ENCODE measurements around the gene SMURF2. TPM values are rescaled to one million over a fixed set of nuclear protein-coding genes. Genes with fewer than 3 reads are reported as not detected.

Gene SMURF2
- total and polyA plus RNA-seq, 10 of the 15 experiments (the other 5 are each of a cell fraction or from before 2014, with no cell fraction given), result 2.8 to 13.4 (median 7.5) TPM

DNA sequence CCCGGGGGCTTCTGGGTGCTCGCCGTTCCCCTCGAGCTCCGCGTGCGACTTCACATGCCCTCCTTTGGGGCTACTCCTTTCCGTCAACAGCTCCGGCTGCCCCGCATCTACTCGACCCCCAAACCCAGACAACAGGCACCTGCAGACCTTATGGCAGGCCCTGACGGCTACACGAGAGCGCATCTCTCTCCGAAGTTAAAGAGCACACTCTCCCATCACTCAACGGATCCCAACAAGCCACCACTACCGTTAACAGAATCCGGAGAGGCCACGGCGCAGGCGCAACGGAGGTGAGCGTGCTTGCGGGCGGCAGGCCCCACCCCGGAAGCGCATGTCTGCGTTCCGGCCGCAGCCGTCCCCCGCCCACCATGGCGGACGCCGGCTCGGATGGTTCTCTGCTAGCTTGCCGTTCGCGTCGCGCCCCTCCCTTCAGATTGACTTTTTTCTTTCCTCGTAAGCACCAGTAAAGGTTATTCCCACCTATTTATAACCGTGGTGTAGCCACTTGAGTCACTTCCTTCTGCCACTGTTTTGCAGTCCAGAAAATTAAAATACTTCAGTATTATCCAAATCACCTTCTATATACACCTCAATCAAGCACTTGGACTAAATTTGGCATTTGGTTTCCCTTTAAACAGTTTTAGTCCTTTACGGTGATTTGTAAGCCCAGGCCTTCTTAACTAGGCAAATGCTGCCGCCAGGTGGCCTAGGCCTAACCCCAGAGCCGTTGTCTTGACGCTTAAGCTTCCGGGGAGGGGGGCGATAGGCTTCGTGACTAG lies 165.1 kb downstream of the SMURF2 start, which contains the start of gene POLG2 (continued):
- no peak for TF ChIP-seq RELA (IDR thresholded peaks at IDR 0.05; ENCODE audit: borderline replicate concordance, partially characterized antibody)
- TF ChIP-seq ZNF384 (IDR thresholded peaks at IDR 0.05; ENCODE audit: borderline replicate concordance, low read depth, low read length), result no peak
- TF ChIP-seq, protein P1, sequence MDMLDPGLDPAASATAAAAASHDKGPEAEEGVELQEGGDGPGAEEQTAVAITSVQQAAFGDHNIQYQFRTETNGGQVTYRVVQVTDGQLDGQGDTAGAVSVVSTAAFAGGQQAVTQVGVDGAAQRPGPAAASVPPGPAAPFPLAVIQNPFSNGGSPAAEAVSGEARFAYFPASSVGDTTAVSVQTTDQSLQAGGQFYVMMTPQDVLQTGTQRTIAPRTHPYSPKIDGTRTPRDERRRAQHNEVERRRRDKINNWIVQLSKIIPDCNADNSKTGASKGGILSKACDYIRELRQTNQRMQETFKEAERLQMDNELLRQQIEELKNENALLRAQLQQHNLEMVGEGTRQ (IDR thresholded peaks at IDR 0.05; ENCODE audit: borderline replicate concordance, low read depth, low read length), result no peak

DNA sequence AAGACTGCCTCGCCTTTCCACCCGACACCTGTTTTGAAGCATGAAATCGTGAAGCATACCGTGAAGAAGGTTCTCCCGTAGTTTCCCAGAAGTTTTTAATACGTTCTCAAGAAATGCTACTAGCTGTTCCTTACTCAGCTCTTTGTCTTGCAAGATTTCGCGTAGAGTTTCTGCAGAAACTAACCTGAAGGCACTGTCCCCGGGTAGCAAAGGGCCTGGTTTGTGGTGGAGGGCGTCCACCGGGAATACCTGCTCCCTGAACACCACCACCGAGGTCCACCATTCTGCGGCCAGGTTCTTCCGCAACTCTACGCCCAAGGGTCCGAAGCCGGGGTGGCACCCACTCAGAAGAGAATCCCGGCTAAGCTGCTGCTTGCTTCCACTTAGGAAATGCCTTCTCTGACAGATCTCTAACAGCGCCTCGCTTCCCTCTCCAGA lies 165.7 kb downstream of the SMURF2 start:
- POLR2A ChIA-PET, result interaction anchor here (0.5 to 2.4 kb wide), 6 partner anchors 9 to 574 kb away, joined by 3 to 64 read pairs (median 6); partner anchors contain the start of genes CEP95 and DDX5
- intact Hi-C loops (cut with micrococcal nuclease; ENCODE audit: unreplicated experiment), result no loop called here
- peak overlapping the region; percentile 88 for H3K4me3 ChIP-seq
- WGBS (ENCODE audit: insufficient coverage, insufficient replicate concordance, low lambda C conversion rate, missing lambda C conversion rate), result under 1% methylated on average over 20 of the region's 20 CpGs
- in situ Hi-C loops (cut with MboI), result no loop called here
- H3K9ac ChIP-seq (ENCODE audit: control insufficient read depth, insufficient read depth, low read length), result peak overlapping the region; percentile 67
- RAD21 ChIA-PET (ENCODE audit: unreplicated experiment), result interaction anchor here (0.7 to 9.9 kb wide), 6 partner anchors 9 to 153 kb away, joined by 3 to 174 read pairs (median 8); partner anchors contain the start of genes CEP95 and DDX5
- H3K27ac ChIP-seq (ENCODE audit: control insufficient read depth, insufficient read depth), result peak overlapping the region; percentile 85
- DNase-seq (ENCODE audit: low read depth, low spot score), result no peak
- H3K9me3 ChIP-seq (replicated peaks; ENCODE audit: control insufficient read depth, insufficient read depth, low read length), result no peaks in the 10 kb centered on the region
- FAIRE-seq, result peak; percentile 7
- peak overlapping the region; percentile 67 for H2AFZ ChIP-seq (ENCODE audit: control insufficient read depth, low read depth, low read length)
- TF ChIP-seq IKZF2 (IDR thresholded peaks at IDR 0.05) (0 out of 4 replicates have a peak, but pooled peaks of 1 of the 2 experiments have one; percentile 10), POLR2AphosphoS5 (IDR thresholded peaks at IDR 0.05; ENCODE audit: low read length) (no peak)
- H3K4me1 ChIP-seq (ENCODE audit: control insufficient read depth, insufficient read depth, low read length), result peaks cover 8% of the 10 kb centered on the region; the same call in 1 of the 2 replicates
- peaks cover 43% of the 10 kb centered on the region for H3K79me2 ChIP-seq (ENCODE audit: control insufficient read depth, insufficient read depth, low read length)
- SMC1A ChIA-PET (ENCODE audit: uncharacterized antibody, unreplicated experiment), result interaction anchor here (0.8 to 6.6 kb wide), 9 partner anchors 9 to 470 kb away, joined by 3 to 70 read pairs (median 4); partner anchors contain the start of genes CEP95 and DDX5
- CTCF ChIA-PET, result interaction anchor here (1.0 to 17.7 kb wide), 6 partner anchors 9 to 152 kb away, joined by 3 to 350 read pairs (median 16); partner anchors contain the start of genes CEP95 and DDX5
- no peak for ATAC-seq
- peaks cover 9 to 23% of the 10 kb centered on the region in 2 experiments for H3K36me3 ChIP-seq (ENCODE audit: control insufficient read depth in 2 of 2, insufficient read depth in 2 of 2, low read length in 1 of 2)
- BruUV-seq (replicated peaks), result no TSS peak
- H3K4me2 ChIP-seq (ENCODE audit: control insufficient read depth, insufficient read depth), result peak overlapping the region; percentile 94
- H4K20me1 ChIP-seq (ENCODE audit: control insufficient read depth, insufficient read depth), result peaks cover 3% of the 10 kb centered on the region; the same call in 1 of the 2 replicates
- no peaks in the 10 kb centered on the region for H3K27me3 ChIP-seq (replicated peaks in 1 of 2; ENCODE audit: control insufficient read depth in 2 of 2, insufficient read depth in 2 of 2, low read length in 1 of 2)

Small RNAs within 50 kb of the gene (microRNA-seq; reads per million reads assigned to microRNA genes)
- gene MIR3064 (7.5 reads per million, percentile 38 among the genes with 10 or more reads in this experiment), gene MIR5047 (not detected)

Small RNAs within 50 kb of the gene (small RNA-seq; reads per million reads assigned to genes)
- gene AC009994.1, result not detected

Other genes with a start within 250 kb of the SMURF2 start
- gene MILR1, start 213.2 kb downstream of the SMURF2 start, total RNA-seq (2014; rRNA removed), result 15.4 and 17.8 TPM in 2 replicates
- gene MILR1, start 213.2 kb downstream of the SMURF2 start, total RNA-seq (2014; rRNA removed; fragmentation: Illumina TruSeq; extraction: Trizol), result 24.0 and 24.6 TPM in 2 replicates
- 13.2 and 16.7 TPM in 2 replicates for gene MILR1, start 213.2 kb downstream of the SMURF2 start, total RNA-seq (2021)
- gene MILR1, start 213.2 kb downstream of the SMURF2 start, polyA plus RNA-seq (2011; rRNA removed), result 2.0 and 2.4 TPM in 2 replicates
- 47.2 and 54.1 TPM in 2 replicates for gene MILR1, start 213.2 kb downstream of the SMURF2 start, polyA plus RNA-seq (2014; fragmentation: Illumina TruSeq; extraction: Trizol)
- 10 to 100 TPM; 16.2 to 25.0 TPM for gene MILR1, start 213.2 kb downstream of the SMURF2 start, polyA plus RNA-seq (2014; fragmentation: Nextera tagmentation; extraction: Ambion mirVana)
- 16.4 and 19.2 TPM in 2 replicates for gene MILR1, start 213.2 kb downstream of the SMURF2 start, polyA plus RNA-seq (2014; rRNA removed)
- 1 to 10 TPM; 2.8 to 4.3 TPM for gene MILR1, start 213.2 kb downstream of the SMURF2 start, polyA plus RNA-seq (2016; fragmentation: Nextera tagmentation; extraction: Ambion mirVana)
- gene POLG2, start 165.3 kb downstream of the SMURF2 start, total RNA-seq (2014; rRNA removed), result 17.1 and 18.0 TPM in 2 replicates
- 22.0 and 22.8 TPM in 2 replicates for gene POLG2, start 165.3 kb downstream of the SMURF2 start, total RNA-seq (2014; rRNA removed; fragmentation: Illumina TruSeq; extraction: Trizol)
- gene POLG2, start 165.3 kb downstream of the SMURF2 start, total RNA-seq (2021), result 20.6 and 27.3 TPM in 2 replicates
- 24.8 and 32.9 TPM in 2 replicates for gene POLG2, start 165.3 kb downstream of the SMURF2 start, polyA plus RNA-seq (2011; rRNA removed)
- gene POLG2, start 165.3 kb downstream of the SMURF2 start, polyA plus RNA-seq (2014; fragmentation: Illumina TruSeq; extraction: Trizol), result 22.4 and 24.9 TPM in 2 replicates
- gene POLG2, start 165.3 kb downstream of the SMURF2 start, polyA plus RNA-seq (2014; fragmentation: Nextera tagmentation; extraction: Ambion mirVana), result 10 to 100 TPM; 10.2 to 13.5 TPM
- gene POLG2, start 165.3 kb downstream of the SMURF2 start, polyA plus RNA-seq (2014; rRNA removed), result 22.3 and 27.7 TPM in 2 replicates
- 10 to 100 TPM; 22.1 to 26.7 TPM for gene POLG2, start 165.3 kb downstream of the SMURF2 start, polyA plus RNA-seq (2016; fragmentation: Nextera tagmentation; extraction: Ambion mirVana)
- 257 and 299 TPM in 2 replicates for gene DDX5, start 156.0 kb downstream of the SMURF2 start, total RNA-seq (2014; rRNA removed)
- 482 and 485 TPM in 2 replicates for gene DDX5, start 156.0 kb downstream of the SMURF2 start, total RNA-seq (2014; rRNA removed; fragmentation: Illumina TruSeq; extraction: Trizol)
- gene DDX5, start 156.0 kb downstream of the SMURF2 start, total RNA-seq (2021), result 713 and 715 TPM in 2 replicates
- gene DDX5, start 156.0 kb downstream of the SMURF2 start, polyA plus RNA-seq (2011; rRNA removed), result 766 and 1,007 TPM in 2 replicates
- 689 and 910 TPM in 2 replicates for gene DDX5, start 156.0 kb downstream of the SMURF2 start, polyA plus RNA-seq (2014; fragmentation: Illumina TruSeq; extraction: Trizol)
- gene DDX5, start 156.0 kb downstream of the SMURF2 start, polyA plus RNA-seq (2014; fragmentation: Nextera tagmentation; extraction: Ambion mirVana), result 100 to 1,000 TPM; 530 to 888 TPM
- 1,062 and 1,423 TPM in 2 replicates for gene DDX5, start 156.0 kb downstream of the SMURF2 start, polyA plus RNA-seq (2014; rRNA removed)
- 100 to 1,000 TPM; 723 to 740 TPM for gene DDX5, start 156.0 kb downstream of the SMURF2 start, polyA plus RNA-seq (2016; fragmentation: Nextera tagmentation; extraction: Ambion mirVana)
- 28.4 and 31.3 TPM in 2 replicates for gene CEP95, start 155.3 kb downstream of the SMURF2 start, total RNA-seq (2014; rRNA removed)
- 35.1 and 36.6 TPM in 2 replicates for gene CEP95, start 155.3 kb downstream of the SMURF2 start, total RNA-seq (2014; rRNA removed; fragmentation: Illumina TruSeq; extraction: Trizol)
- 25.0 and 27.8 TPM in 2 replicates for gene CEP95, start 155.3 kb downstream of the SMURF2 start, total RNA-seq (2021)
- gene CEP95, start 155.3 kb downstream of the SMURF2 start, polyA plus RNA-seq (2011; rRNA removed), result 54.9 and 76.9 TPM in 2 replicates
- gene CEP95, start 155.3 kb downstream of the SMURF2 start, polyA plus RNA-seq (2014; fragmentation: Illumina TruSeq; extraction: Trizol), result 37.2 and 41.8 TPM in 2 replicates
- 10 to 100 TPM; 17.7 to 22.6 TPM for gene CEP95, start 155.3 kb downstream of the SMURF2 start, polyA plus RNA-seq (2014; fragmentation: Nextera tagmentation; extraction: Ambion mirVana)
- 32.9 and 36.6 TPM in 2 replicates for gene CEP95, start 155.3 kb downstream of the SMURF2 start, polyA plus RNA-seq (2014; rRNA removed)
- gene CEP95, start 155.3 kb downstream of the SMURF2 start, polyA plus RNA-seq (2016; fragmentation: Nextera tagmentation; extraction: Ambion mirVana), result 10 to 100 TPM; 24.7 to 25.5 TPM